Stimulated activated CD8-positive, alpha-beta memory T cell treated with anti-CD3 and anti-CD28 coated beads, Interleukin-7, amount 100 ng/mL, for 1 hour (primary cell): ENCODE data around the gene TAAR1.
"Not testable (repeated sequence)": the region's sequence is repeated elsewhere in the genome, so short reads cannot be mapped to it uniquely, and the experiment has no call there.

Experiments used
- DNase-seq, 2 donors: peaks; one replicate each; pipeline ENCODE4 v3.0.0-alpha.2; 2020; ENCODE audit warnings: low read depth in 2 of 2

Gene TAAR1

DNA sequence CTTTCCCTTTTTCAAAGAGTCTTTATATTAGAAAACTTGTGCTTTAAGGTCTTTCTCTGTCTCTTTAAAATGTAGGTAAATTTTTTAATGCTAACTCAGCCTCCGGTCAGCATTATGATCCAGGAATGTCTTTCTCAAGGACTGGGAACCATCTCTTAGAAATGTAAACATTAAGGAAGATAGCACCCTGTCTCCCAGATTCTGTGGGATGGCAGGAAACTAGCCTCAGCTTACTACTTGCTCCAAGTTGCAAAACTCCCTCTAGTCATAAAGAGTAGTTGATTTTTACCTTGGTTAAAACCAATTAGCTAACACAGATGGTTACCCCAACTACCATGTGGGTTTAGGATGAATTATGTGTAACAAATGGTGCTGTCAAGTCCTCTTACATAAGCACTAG is 4.7 kb upstream of the TAAR1 start:
- DNase-seq, result no peak

GRCh38 chr6:132661906-132662305 is 2.9 kb upstream of the TAAR1 start:
- DNase-seq, result no peak

GRCh38 chr6:132651062-132651461 is 7.9 kb downstream of the TAAR1 start:
- no peak for DNase-seq

DNA sequence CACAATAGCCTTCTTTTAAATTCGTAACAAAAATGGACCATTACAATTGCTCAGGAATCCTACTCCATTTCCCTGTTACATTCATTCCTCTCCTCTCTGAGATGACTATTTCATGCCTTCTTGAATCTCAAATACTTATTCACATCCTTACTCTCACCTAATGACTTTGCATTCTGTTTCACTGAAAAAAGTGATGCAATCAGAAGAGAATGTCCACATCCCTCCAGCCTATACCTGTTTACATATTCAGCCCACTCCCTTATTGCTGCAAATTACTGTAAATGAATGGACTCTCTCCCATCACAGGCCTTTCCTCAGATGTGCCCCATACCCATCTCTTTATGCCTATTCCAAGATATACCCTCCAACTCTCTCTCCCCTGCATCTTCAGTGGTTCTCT is 8.6 kb downstream of the TAAR1 start:
- no peak for DNase-seq

DNA sequence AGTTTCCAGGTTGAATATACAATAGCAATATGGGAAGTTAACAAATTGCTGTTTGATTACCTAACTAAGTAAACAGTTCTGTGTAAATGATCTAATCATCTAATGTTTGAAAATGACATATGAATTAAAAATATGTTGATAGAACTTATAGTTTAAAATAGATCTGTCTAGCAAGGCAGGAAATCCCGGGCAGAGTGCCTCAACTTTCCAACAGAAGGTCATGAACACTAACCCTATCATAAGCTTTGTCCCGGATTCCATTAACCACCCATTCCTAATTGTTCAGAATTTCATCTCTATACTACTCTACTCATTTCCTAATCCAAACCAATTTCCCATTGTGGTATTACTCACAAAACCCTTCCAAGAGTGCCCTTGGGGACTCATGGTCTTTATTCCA is 10.2 kb downstream of the TAAR1 start:
- DNase-seq, result no peak

- DNase-seq, result no peak
These were observed 10.6 kb downstream of the TAAR1 start for GRCh38 chr6:132648356-132648755.

DNA sequence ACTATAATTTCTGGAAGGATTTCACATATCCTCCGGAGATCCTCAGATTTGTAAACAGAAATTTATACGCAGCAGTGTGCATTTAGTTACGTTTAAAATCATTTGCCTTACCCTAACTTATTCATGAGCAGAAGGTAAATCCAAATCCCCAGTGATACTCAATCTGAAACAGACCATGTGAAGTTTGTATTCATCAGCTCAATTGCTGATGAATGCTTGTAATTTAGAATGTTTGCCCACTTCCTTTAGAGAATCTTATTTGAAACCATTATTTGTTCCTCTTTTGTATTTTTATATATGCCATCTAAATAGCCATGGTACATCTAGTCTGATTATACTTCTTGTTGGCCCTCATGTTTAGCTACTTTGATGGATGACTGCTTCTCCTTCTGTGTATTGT is 15.4 kb downstream of the TAAR1 start:
- DNase-seq, result no peak

DNA sequence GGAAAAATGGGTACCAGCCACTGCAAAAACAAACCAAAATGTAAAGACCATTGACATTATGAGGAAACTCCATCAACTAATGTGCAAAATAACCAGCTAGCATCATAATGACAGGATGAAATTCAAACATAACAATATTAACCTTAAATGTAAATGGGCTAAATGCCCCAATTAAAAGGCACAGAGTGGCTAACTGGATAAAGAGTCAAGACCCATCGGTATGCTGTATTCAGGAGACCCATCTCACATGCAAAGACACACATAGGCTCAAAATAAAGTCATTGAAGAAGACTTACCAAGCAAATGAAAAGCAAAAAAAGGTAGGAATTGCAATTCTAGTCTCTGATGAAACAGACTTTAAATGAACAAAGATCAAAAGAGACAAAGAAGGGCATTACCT is 21.8 kb downstream of the TAAR1 start:
- not testable (repeated sequence) for DNase-seq

GRCh38 chr6:132635906-132636305 is 23.1 kb downstream of the TAAR1 start:
- DNase-seq, result not testable (repeated sequence)

DNA sequence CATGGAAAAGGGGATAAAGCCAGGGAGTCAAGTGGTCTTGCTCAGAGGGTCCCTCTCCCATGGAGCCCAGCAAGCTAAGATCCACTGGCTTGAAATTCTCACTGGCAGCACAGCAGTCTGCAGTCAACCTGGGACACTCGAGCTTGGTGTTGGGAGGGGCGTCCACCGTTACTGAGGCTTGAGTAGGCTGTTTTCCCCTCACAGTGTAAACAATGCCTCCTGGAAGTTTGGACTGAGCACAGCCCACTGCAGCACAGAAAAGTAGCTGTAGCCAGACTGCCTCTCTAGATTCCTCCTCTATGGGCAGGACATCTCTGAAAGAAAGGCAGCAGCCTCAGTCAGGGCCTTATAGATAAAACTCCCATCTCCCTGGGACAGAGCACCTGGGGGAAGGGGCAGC is 23.7 kb downstream of the TAAR1 start:
- not testable (repeated sequence) for DNase-seq

DNA sequence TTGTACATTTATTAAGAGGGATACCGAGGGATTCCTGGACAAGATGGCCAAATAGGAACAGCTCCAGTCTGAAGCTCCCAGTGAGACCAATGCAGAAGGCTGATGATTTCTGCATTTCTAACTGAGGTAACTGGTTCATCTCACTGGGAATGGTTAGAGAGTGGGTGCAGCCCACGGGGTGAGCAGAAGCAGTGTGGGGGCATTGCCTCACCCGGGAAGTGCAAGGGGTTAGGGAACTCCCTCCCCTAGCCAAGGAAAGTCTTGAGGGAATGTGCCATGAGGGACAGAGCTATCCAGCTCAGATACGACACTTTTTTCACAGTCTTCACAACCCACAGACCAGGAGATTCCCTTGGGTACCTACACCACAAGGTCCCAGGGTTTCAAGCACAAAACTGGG is 24.2 kb downstream of the TAAR1 start:
- no peak for DNase-seq

GRCh38 chr6:132633362-132633761 is 25.6 kb downstream of the TAAR1 start:
- no peak for DNase-seq

DNA sequence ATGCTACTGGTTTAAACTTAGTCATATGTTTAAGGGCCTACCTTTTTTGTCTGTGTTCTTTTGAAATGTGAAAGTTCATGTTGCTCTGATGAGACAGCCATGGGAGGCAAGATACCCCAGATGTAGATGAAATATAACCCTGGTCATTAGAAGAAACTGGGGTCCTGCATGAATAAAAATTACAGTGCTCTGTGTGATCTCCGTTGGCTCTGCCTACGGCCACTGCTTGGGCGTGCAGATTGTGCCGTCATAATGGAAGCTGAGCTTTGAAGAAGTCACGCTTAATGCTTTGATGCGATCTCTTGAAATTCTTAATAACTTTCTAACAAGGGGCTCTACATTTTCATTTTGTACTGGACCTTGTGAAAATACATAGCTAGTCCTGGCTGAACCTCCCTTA is 34.8 kb downstream of the TAAR1 start, which contains the start of gene TAAR2:
Gene TAAR2 (minus strand): TSS at position 101 of the 400 bp plus-strand sequence. CDS start 0 bp downstream, at position 101.
- no peak for DNase-seq

DNA sequence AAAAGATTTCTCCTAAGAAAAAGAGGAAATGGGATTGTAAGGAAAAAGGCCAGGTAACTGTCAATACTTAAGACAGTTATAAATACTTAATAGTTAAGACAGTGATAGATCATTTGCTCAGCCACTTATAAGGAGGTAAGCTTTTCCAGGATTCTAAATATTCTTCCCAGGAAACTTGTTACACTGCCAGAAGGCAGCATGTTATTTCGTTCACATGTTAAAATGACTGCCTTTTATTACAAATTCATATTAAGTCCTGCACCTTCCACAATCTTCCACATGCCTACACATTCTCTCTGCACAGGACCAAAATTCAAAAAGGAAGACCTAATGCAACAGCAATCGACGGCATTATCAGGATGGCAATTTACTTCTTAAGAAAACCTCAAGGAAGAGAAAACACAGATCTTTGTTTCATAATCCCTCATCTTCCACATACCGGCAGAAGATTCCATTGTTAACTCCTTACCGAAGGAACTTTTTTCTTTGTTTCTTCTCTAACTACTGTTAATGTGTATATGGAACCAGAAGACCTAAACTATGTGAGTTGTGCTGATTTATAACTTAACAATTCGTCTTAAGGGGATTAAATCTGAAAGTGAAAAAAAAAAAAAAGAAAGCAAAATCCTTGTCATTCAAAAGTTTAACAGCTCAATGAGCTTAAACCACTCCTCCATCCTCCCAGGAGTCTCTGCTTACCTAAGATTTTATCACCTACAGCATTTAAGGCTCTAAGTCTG is 35.7 kb downstream of the TAAR1 start:
- DNase-seq, result no peak

DNA sequence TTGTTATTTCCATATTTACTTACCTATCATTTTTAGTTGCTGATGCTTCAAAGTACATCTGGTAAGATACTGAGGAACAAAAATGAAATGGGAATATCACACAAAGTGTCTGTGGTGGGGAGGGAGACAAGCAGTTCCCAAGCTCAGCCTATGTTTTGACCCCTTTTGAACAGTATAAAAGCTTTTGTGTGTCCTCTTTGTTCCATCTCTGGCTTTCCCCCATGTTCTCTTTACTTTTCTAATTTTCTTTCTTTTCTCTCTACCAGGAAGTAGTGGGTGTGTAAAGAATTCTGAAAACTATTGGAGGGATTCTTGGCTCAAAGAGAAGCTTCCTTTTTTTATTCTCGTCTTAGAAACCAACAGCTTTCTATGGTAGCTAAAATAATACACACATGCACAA is 42.3 kb downstream of the TAAR1 start:
- DNase-seq, result no peak

DNA sequence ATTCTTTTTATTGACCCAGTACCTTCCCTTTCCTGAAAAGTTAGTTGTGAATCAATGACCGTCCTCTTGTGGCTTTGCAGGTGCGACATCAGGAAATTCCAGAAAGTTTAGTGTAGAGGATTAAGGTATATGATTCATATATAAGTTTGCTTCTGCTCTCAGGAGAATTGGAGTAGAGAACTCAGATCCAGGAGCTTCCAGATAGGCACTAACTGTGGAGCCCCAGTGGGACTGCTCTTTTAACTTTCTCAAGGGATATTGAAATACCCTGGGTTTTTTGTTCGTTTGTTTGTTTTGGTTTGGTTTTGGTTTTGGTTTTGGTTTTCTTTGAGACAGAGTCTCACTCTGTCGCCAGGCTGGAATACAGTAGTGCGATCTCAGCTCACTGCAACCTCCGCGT is 44.4 kb downstream of the TAAR1 start:
- DNase-seq, result no peak

- DNase-seq, result no peak
These were observed 46.4 kb downstream of the TAAR1 start for GRCh38 chr6:132612449-132613108.

DNA sequence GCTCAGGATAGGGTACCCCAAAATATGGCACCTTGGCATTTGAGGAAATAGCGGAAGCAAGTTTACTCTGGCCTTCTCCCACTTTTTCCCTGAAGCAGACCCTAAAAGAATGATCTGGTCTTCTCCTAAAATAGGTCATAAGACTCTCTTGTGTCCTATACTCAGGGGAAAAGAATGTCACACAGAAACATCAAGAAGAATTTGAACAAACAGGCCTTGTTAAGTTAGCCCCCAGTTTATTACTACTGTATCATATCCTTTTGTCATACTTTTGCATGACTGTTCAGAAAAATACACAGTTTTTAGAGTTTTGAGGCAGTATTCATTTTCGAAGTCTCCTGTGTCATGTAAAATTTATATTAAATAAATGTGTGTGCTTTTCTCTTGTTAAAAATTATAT is 47.4 kb downstream of the TAAR1 start:
- no peak for DNase-seq

DNA sequence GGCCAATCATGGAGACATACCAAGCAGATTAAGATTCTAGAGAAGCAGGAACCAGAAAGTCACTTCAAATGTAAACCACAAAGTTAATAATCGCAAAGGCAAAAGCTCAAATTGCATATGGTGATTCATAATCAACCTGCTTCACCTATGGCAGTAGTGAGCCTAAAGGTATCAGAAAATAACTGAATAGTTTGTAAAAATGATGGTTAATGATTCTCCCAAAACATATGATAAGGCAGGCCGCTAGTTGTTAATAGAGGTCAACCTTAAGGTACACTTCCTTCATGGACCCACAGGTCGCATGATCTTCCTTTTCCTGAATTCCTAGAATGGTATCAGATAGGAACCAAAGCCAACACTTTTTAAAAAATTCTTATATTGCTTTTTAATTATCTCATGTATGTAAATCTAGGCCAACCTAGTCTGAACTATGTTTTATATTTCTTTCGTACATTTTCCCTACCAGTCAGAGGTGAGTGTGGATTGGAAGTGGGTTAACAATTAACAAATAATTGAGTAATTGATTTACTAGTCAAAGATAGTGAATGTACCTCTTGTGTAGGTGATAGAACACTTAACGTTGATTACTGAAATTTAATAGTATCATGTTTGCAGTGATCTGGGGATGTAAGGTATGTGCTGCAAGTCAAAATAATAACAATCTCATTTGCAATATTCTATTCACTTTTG is 51.3 kb downstream of the TAAR1 start:
- DNase-seq, result no peak

- no peak for DNase-seq
These were observed 54.3 kb downstream of the TAAR1 start for GRCh38 chr6:132604635-132605152.

DNA sequence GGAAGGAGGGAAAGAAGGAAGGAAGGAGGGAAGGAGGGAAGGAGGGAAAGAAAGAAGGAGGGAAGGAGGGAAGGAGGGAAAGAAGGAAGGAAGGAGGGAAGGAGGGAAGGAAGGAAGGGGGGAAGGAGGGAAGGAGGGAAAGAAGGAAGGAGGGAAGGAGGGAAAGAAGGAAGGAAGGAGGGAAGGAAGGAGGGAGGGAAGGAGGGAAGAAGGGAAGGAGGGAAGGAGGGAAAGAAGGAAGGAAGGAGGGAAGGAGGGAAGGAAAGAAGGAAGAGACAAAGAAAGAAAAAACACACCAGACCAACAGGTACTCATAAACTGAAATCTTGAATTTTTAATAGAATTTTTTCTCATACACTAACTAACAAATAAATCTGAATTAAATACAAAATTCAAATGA is 58.1 kb downstream of the TAAR1 start:
- DNase-seq, result not testable (repeated sequence)

DNA sequence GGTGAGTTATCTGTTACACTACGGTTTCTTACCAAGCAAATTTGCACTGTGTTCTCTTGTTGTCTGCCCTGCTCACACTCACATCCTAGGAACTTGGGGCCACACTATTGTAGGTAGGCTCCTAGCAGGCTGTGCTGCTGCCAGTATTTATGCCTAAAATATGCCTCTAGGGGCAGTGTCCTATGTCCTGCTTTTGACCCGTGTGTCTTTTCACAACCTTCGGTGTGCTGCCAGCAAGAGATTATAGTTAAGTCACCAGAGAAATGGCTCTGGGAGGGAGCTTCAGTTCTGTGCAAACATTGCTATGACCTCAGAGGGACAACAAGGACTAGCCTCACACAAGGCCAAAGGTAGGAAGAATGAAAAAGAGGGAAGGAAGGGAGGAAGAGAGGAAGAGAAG is 60.5 kb downstream of the TAAR1 start:
- DNase-seq, result no peak

GRCh38 chr6:132596201-132596600 is 62.8 kb downstream of the TAAR1 start:
- no peak for DNase-seq
